GM19324 (cell line): Measurements from ENCODE around the gene TIMM21.
A peak's percentile ranks its signal among the peaks of the same experiment; 100 is the strongest.

Source experiments
- ATAC-seq: cut with Tn5 transposase; IDR thresholded peaks from one replicate; pipeline ENCODE4 v1.9.1; 2021; ENCODE audit warnings: mild to moderate bottlenecking, moderate library complexity; ENCODE audit not compliant: unreplicated experiment, low FRiP score

Gene TIMM21

DNA sequence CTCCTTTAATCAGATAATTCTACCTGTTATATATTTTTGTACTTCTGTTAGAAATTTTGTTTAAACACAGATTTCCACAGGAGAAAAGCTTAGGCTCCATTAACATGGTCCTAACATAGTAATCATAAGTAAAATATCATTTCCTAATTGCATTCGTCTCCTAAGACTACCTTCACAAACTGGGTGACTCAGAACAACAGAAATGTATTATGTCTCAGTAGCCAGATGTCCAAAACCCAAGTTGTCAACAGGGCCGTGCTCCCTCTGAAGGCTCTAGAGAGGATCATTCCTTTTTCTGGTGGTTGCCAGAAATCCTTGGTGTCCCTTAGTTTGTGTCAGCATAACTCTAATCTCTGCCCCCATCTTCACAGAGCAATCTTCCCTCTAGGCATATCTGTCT is 6.1 kb upstream of the TIMM21 start:
- ATAC-seq: no peak

DNA sequence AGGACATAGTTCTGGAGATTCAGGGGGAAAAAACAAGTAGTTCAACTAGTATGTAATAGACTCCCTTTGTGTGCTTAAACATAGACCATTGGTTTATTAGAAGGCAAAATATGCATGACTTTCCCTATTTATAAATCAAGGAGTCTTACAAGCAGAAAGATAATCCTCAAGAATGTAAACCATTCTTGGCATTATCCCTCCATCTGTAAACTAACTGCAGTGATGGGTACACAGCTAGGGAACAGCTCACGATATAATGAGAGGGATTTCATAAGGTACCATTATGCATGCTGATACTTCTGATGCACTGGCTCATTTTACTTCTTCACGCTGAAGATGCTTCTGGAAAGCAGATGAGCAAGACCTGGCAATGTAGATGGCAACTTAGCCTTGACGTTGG is 1.6 kb upstream of the TIMM21 start:
- ATAC-seq: no peak

DNA sequence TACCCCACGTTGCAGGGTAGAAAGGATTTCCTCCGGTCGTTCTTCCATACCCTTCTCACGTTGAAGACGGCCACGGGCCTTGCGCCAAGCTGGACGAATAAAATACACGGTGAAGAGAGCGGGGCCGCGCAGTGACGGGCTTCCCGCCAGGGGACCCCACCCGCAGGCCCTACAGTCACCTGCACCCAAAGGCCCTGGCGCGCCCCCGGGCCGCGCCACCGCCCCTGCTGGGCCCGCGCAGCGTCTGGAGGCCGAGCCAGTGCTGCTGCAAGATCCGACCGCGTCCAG is 888 bp upstream of the TIMM21 start:
- no peak for ATAC-seq

DNA sequence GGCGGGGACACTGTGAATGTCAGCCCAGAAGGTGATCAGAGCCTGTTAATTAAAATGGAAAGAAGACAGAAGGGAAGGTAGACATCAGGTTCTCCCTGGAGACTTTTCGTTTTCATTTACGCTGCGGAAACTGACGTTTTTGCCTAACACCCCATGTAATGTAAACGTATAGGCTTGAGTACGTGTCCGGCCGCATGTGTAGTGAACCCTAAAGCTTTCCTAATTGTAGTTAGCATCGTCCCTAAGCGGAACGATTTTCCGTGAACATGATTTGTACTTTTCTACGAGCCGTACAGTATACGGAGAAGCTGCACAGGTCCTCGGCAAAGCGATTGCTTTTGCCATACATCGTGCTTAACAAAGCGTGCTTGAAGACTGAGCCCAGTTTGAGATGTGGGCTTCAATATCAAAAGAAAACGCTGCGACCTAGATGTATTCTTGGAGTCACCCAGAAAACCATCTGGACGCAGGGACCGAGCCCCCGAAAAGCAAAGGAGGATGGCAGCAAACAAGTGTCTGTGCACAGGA is 284 bp downstream of the TIMM21 start:
- ATAC-seq: peak; percentile 15

DNA sequence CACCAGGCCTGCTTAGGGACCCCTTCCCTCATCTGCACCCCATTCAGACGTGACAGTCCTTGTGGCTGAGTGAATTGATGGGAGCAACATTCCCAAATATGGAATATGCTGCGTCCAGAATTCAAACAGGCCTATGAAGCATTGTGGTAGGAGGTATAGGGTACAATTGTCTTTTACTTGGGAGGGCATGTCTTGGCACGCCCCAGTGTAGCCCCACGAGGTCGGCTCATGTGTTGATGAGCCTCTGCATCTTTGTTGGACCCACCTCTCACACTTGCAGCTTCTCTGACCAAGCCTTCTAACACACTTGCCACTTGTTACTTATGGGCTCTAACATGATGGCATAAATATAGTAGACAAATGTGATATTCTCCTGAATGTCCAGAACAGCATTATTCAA is 1.6 kb downstream of the TIMM21 start:
- ATAC-seq: no peak

DNA sequence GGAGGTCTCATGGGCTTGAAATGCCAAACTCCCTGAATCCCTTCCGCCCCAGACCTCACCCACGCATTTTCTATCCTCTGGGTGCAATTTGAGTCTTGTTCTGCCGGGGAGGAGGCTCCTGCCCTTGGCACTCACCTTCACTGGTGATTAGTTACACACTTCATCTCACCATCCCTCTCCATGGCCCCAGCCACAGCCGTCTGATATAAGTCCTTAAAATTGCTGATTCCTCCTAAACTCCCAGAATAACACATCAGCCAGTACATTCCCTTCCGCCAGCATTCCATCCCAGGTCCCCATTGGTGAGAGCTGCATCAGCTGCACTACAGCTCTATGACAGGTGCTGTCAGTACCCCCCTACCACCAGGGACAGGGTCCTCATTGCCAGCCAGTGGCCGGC is 3.9 kb downstream of the TIMM21 start:
- ATAC-seq: no peak

DNA sequence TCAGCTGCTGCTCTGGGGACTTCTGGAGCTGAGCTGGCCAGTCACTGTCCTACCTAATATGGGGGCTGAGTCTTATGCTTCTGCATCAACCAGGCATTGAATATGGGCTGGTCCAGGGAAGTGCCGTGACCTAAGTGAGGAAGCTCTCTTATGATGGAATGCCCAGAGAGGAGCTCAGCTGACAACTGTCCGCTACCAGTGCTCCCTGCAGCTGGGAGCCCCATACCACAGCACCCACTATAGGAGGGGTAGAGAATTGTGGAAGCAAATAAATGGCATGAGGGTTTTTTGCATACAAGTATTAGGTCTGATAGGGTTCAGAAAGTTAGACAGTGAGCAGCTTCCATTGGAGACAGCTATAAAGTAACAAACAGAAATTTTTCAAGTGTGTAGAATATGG is 4.5 kb downstream of the TIMM21 start:
- ATAC-seq: no peak

DNA sequence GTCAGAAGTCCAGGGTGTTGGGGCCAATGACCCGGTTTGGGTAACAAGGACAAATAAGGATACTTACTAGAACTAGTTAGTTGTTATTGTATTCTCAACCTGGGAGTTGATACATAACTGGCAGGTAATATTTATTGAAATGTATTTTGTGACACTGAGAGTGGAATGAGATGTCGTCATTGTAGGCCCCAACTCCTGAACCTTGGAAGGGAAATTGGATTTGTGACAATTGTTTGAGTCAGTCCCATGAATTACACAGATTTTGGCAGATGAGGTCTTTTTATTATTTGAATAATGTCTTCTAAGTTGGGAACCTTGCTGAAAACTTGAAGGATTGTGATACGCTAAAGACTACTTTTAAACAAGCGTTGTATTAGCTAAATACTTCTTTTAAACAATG is 5.1 kb downstream of the TIMM21 start:
- ATAC-seq: no peak

DNA sequence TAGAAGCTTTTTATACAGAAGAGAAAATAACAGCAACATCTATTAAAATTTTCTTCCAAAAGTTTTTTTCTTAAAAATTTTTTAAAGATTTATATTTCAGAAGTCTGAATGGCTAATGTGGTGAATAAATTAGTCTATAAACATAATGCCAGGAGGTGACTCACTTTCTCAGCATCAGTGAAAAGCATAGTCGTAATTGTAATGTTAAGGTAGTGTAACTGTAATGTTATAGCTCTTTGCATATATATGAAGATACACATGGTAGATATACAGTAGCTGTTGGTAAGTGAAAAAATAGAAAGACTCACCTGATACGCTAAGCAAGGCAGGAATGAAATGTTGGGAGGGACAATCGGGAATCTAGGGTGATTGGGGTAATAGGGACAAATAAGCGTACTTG is 5.5 kb downstream of the TIMM21 start:
- no peak for ATAC-seq

DNA sequence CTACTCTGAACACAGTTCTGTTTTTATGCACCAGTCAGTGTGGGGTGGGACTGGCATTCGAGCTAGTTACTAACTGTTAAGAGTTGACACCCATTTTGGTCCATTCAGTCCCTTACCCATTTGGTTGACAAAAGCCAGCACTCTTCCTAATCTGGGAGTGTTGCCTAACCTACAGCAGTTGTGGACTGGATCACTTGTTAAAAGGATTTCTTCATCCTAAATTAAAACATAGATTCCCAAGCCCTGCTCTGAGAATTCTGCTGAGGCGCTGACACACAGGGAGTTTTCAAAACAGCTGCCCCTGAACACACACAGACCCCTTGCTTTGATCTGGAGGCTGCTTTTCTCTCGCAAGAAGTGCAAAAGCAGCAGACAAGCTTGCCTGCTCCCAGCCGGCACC is 6.4 kb downstream of the TIMM21 start:
- ATAC-seq: no peak

DNA sequence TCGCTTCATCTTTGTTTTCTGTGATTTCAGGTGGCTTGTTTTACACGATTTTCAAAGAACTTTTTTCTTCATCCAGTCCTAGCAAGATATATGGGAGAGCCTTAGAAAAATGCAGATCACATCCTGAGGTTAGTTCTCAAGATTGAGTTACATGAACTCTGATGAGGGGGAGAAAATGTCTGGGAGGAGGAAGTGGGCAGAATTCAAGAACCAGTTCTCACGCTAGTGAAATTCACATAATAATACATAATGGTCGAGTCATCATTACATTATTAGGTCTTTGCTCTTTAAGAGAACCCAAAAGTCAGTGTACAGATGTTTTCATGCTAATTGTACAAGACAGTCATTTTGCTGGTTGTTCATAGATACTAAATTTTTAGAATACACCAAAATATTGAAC is 7.0 kb downstream of the TIMM21 start:
- no peak for ATAC-seq

DNA sequence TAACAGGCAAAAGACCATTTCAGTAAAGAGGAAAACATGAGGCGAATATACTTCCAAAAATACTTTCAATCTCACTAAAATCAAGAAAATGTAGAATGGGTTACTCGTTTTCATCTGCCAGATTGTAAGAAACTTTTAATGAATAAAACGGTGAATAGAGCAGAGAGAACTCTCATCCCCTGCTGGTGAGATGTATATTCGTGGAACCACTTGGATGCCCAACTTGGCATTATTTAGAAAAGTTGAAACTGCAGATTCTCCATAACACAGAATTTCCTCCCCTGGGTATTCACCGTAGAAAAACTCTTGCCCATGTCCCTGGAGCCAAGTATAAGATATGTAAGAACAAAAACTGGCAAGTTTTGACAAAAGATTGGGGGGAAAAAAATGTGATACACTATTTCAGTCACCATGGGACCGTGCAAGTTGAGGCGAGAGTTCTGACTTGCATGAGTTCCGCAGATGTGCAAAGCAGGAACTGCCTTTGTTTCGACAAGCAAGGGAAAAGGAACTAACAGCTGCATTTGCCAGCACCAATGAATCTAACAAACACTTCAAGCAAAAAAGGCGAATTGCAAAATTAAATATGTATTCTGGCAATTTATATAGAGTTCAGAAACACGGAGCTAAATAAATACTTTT is 14.8 kb downstream of the TIMM21 start:
- ATAC-seq: peak; percentile 69

DNA sequence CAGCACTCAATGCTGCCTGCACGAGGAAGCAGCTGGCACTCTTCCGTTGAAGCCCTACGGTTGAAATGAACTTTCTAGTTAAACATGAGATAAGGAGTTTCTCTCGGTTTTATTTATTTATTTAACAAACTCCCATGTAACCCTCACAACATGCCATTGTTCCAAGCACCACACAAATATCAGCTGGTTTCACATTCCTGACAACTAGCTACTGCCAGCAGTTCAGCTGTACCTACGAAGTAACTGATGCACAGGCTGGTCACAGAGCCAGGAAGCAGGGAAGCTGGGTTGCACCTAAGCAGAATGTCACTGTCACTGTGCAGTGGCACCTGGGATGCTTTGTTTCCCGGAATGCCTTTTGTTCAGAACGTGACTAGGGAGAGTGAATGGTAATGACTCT is 18.1 kb downstream of the TIMM21 start:
- ATAC-seq: no peak

DNA sequence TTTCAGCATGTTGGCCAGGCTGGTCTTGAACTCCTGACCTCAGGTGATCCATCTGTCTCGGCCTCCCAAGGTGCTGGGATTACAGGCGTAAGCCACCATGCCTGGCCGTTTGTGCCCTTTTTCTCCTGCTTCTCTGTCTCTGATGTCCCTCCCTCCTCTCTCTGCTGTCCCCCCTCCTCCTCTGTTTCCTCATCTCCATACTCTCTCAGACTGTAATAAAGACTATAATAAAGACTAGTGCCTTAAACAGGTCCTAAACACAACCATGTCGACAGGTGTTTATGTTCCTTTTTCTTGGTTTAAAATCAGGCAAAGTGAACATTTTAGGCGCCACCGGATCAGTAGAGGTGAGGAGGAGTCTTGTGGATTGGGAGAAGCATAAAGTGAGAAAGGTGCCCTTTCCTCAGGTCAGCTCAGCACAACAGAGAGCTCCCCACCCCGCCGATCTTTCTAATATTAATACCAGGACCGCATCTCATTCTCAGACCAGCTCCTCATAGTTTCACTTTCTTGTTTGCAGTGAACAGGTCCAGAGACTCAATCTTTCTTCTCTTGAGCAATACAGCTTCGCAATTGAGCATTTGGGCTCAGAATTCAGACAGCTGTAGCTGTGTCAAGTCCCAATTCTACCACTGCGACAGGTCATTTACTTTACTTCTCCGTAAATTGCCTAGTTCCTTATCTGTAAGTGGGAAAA is 23.7 kb downstream of the TIMM21 start:
- ATAC-seq: peak; percentile 96

DNA sequence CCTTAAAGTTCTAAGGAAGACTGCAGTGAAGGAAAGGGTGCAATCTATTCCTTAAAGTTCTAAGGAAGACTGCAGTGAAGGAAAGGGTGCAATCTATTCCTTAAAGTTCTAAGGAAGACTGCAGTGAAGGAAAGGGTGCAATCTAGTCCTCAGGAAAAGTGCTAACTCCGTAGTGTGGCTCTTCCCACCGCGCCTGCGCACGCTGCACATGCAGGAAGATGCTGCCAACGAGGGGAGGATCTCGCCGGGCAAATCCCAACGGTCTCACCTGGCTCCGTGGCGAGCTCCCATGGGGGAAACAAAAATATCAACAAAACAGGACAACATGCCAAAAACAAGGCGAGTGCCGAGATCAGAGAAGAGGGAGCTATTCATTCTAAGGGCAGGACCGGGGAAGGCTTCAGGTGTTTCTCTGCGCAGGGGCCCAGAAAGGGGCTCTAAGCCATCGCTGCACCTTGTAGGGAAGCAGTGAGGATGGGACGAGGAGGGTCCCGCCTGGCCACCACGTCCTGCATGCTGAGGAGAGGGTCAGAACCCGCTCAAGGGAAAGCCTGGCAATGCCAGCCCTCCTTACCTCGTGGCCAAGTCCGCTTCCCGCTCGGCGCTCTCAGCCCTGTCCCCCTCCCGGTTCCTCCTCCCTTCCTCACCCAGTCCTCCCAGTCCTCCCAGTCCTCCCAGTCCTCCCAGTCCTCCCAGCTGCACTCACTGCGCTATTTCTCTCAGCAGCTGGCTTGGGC is 24.5 kb downstream of the TIMM21 start:
- no peak for ATAC-seq

DNA sequence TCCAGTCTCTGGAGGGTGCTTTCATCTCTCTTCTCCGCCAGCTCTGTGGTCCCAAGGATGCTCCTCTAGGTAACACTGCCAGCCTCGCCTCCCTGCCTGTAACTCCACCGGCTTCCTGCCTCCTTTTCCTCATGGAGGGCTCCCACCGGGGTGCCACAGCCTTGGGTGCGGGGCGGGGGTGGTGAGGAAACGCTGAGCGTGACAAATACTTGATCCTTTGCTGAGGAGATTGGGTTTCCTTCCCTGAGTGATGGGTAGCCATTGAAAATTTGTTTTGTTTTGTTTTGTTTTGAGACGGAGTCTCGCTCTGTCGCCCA is 25.1 kb downstream of the TIMM21 start:
- no peak for ATAC-seq

DNA sequence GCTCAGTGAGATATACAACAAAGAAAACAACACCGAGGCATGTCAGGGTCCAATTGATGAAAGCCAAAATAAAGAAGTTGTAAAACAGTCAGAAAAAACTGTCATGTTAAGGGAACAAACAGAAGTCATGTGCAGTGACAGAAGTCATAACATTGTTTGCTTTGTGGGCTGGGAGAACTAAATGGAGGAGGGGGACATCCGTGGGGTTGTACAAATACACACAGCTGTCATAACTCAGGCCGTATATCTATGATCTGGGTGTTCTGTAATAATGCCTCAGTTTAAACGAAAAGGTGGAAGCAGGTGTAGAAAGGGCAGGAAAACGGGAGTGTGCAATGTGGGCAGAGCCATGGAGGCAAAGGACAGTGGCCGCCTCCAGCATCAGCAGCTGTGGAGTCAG is 27.3 kb downstream of the TIMM21 start:
- ATAC-seq: no peak

DNA sequence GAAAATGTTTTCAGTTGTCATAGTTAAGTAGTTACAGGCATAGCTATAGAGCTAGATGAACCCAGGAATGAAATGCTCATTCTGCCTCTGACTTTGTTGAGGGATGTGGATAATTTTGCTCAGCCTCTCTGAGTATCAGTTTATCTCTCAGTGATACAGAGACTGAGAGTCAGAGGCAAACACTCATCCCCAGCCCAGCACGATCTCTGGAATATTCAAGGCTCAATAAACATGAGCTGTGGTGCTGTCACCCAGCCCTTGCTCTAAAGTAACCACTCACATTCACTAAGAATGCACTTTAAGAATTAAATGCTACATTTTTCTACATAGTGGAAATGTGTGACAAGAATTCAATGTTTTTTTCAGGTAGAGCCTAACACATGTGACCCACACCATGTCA is 30.6 kb downstream of the TIMM21 start:
- no peak for ATAC-seq

DNA sequence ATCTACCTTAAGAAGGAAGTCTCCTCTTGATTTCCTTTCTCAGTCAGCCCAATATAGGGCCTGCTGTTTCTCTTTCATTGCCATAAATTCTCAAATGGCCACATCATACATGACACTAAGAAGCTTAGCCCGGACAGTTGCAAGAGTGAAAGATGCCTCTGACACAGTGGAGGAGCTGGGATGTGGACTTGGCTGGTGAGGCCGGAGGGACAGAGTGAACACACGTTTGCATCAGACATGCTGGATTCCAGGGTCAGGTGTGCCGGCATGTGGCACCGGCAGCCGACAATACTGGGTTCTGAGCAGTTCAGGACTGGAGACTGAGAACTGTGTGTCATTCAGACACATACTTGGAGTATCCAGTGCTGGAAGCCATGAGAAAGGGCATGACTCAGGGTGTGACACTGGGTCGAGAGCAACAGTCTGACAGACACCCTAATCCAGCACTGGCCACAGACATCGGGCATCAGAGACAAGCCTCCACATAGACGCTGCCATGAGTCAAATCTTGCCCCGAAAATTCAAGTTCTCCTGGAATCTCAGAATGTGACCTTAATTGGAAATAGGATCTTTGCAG is 31.4 kb downstream of the TIMM21 start:
- no peak for ATAC-seq

DNA sequence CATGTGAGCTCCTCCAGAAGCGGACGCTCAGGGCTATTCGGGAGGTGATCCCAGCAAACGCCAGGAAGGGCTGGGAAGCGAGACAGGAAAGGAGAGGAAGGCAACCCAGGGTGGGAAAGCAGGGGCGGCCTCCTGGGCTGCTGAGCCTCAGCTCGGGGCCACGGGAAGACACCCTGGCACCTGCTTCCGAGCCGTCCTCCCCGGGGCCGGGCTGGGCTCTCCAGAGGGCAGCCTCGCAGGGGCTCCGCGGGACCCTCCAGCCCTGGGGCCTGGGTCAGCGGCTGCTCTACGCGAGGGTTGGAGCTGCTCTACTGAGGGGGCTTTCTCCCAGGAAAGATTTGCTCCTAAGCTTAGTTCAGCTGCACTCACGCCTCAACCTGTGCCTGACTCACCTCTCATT is 34.0 kb downstream of the TIMM21 start:
- no peak for ATAC-seq

DNA sequence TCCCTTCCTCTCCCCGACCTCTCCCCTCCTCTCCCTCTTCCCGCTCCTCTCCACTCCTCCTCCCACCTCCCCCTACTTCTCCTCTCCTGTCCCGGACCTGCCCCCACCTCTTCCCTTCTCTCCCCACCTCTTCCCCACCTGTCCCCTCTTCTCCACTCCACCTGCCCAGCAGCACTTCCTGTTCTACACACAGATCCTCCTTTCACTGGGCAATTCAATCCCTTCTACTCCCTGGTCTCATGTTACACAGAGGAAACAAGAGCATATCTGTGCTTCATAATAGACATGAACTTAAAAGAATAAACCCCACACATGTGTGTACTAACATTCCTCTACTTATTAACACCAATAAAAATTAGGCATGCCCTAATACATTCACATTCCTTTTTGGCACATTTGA is 34.8 kb downstream of the TIMM21 start:
- ATAC-seq: no peak

DNA sequence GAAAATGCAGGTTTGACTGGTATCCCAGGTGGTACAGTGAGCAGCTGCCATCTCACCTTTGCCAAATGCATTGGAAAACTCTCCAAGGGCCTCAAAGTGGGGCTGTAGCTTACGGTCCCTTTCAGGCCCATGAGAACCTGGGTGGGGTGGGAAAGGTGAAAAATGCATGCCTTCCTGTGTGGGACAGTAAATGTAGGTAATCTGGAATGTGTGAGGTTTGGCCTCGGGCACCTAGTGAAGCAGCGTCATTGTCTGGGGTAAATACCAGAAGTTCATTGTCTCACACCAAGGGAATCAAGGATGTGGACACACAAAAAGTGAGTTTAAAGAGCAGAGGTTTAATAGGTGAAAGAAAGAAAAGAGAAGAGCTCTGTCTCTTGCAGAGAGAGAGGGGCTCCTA is 36.6 kb downstream of the TIMM21 start:
- no peak for ATAC-seq
